ENCODE data around the gene ATAD3C. TPM values are rescaled to one million over a fixed set of nuclear protein-coding genes. Genes with fewer than 3 reads are reported as not detected.
"Not testable (repeated sequence)": the region's sequence is repeated elsewhere in the genome, so short reads cannot be mapped to it uniquely, and the experiment has no call there.

ATAD3C gene
- total and polyA plus RNA-seq, 8 donors, result 0.25 to 5.2 (median 1.1) TPM; not detected in 2

GRCh38 chr1:1463312-1463711, 13.8 kb downstream of the ATAD3C start:
- no peak for DNase-seq
- Histone ChIP-seq H3K4me3 (no peak overlapping the region), H3K9me3 (no peaks in the 10 kb centered on the region), H3K27ac (no peak overlapping the region), H3K36me3 (no peaks in the 10 kb centered on the region), H3K4me1 (no peaks in the 10 kb centered on the region), H3K27me3 (peaks cover 0 to 21% (median 0%) of the 10 kb centered on the region in 3 donors)
- WGBS, 5 donors, result 84 to 95% (median 88%) methylated on average over 7 of the region's 7 CpGs
- TF ChIP-seq POLR2AphosphoS5 (IDR thresholded peaks at IDR 0.05) (no peak), EP300 (IDR thresholded peaks at IDR 0.05) (no peak), POLR2A (IDR thresholded peaks at IDR 0.05) (no peak), CTCF (IDR thresholded peaks at IDR 0.05) (no peak)
- intact Hi-C loops (cut with DNase I; ENCODE audit: low total_unique reads), result no loop called here

DNA sequence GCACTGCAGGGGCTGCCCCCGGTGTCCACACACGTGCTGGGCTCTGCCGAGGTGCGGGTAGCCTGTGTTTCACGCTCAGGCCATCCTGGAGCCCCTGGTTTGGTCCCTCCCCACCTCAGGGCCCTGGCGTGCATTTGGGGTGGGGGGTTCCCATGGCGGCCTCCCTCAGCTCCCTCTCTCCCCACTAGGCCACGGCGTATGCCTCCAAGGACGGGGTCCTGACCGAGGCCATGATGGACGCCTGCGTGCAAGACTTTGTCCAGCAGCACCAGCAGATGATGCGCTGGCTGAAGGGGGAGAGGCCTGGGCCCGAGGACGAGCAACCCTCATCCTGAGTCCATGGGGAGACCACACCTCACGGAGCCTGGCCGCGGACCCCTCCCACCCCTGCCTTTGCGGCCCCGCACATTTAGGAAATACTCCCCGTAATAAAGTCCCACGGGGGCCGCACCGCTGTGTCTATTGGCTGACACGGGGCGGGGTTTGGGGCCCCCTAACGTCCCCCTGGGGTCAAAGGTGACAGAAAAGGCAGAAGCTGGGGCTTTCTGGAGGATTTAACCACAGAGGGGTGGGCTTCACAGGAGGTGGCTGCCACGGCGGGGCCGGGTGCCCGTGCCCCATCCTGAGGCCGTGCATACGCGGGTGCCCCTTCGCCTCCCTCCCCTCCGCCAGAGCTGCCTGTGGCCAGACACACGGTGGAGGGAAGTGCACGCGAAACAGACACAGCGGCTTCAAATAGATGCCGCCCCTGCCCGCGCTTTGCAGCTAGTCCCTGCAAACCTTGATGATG, 18.9 kb downstream of the ATAD3C start:
- H3K4me3 ChIP-seq; intact Hi-C loops (cut with DNase I; ENCODE audit: low total_unique reads); H3K36me3 ChIP-seq; H3K27me3 ChIP-seq; H3K27ac ChIP-seq; DNase-seq; H3K9me3 ChIP-seq: not testable (repeated sequence)
- H3K4me1 ChIP-seq, result peaks cover 16 to 22% (median 19%) of the 10 kb centered on the region in 4 donors
- 74 to 89% (median 84%) methylated on average over 6 to 38 of the region's 44 CpGs for WGBS, 5 donors

- Histone ChIP-seq H3K4me3 (peak overlapping the region; percentile 74 to 90 (median 84)), H3K9me3 (no peaks in the 10 kb centered on the region), H3K27me3 (no peaks in the 10 kb centered on the region), H3K36me3 (no peaks in the 10 kb centered on the region), H3K27ac (peak overlapping the region; percentile 80 to 90 (median 83)), H3K4me1 (peaks cover 21 to 34% (median 28%) of the 10 kb centered on the region in 4 donors)
- intact Hi-C loops (cut with DNase I; ENCODE audit: low total_unique reads), result no loop called here
- TF ChIP-seq EP300 (IDR thresholded peaks at IDR 0.05) (no peak), CTCF (IDR thresholded peaks at IDR 0.05) (no peak), POLR2A (IDR thresholded peaks at IDR 0.05) (no peak), POLR2AphosphoS5 (IDR thresholded peaks at IDR 0.05) (no peak)
- peak in 1 of 2 donors; percentile 66 for DNase-seq
- 12 to 16% (median 14%) methylated on average over 16 of the region's 16 CpGs for WGBS, 5 donors
Observed at GRCh38 chr1:1470626-1471388, 21.3 kb downstream of the ATAD3C start.

GRCh38 chr1:1471389-1472052, 22.0 kb downstream of the ATAD3C start, which contains the start of gene ATAD3B:
Gene ATAD3B (plus strand): TSS chr1:1471765. CDS start chr1:1471885, 120 bp downstream.
- 0 to 1% (median 0%) methylated on average over 33 to 85 of the region's 87 CpGs for WGBS, 5 donors
- intact Hi-C loops (cut with DNase I; ENCODE audit: low total_unique reads), result no loop called here
- no peaks in the 10 kb centered on the region for H3K27me3 ChIP-seq
- peaks cover 0 to 2% (median under 1%) of the 10 kb centered on the region in 4 donors for H3K36me3 ChIP-seq
- H3K4me1 ChIP-seq, result peaks cover 21 to 34% (median 28%) of the 10 kb centered on the region in 4 donors
- TF ChIP-seq POLR2AphosphoS5 (IDR thresholded peaks at IDR 0.05) (peak; percentile 68 to 95 (median 79)), CTCF (IDR thresholded peaks at IDR 0.05) (no peak)
- H3K27ac ChIP-seq, result peak within 1 kb of the TSS; percentile 80 to 90 (median 83)
- H3K4me3 ChIP-seq, result peak within 1 kb of the TSS; percentile 74 to 90 (median 84)
- peak; percentile 95 to 99 for DNase-seq
- H3K9me3 ChIP-seq, result no peaks in the 10 kb centered on the region

GRCh38 chr1:1472053-1472876, 22.8 kb downstream of the ATAD3C start:
- Histone ChIP-seq H3K4me3 (peak overlapping the region; percentile 74 to 90 (median 84)), H3K4me1 (peaks cover 21 to 34% (median 28%) of the 10 kb centered on the region in 4 donors), H3K27ac (peak overlapping the region in 4 of 5 donors; percentile 82 to 90 (median 85))
- WGBS, 5 donors, result 1 to 12% (median 4%) methylated on average over 9 to 52 of the region's 65 CpGs
- intact Hi-C loops (cut with DNase I; ENCODE audit: low total_unique reads); H3K27me3 ChIP-seq; DNase-seq; H3K36me3 ChIP-seq; H3K9me3 ChIP-seq: not testable (repeated sequence)

DNA sequence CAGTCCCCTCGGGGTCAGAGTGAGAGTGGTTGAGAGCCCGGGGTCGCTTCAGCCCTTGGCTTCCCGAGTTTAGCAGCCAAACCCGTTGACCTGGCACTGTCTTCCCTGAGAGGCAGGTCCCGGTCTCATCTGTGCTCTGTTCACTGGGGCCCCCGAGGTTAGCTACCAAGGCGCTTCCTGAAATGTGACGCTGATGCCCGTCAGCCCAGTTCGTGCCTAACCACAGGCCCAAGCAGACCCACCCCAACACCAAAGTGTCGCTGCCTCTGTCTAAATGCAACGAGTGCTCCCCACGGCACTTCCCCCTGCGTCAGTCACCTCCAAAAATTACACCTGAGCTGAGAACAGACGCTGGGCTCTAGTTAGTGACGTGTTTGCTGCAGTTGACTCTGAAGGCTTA, 26.5 kb downstream of the ATAD3C start:
- H3K4me3 ChIP-seq; H3K27ac ChIP-seq; DNase-seq; intact Hi-C loops (cut with DNase I; ENCODE audit: low total_unique reads); H3K9me3 ChIP-seq; H3K27me3 ChIP-seq: not testable (repeated sequence)
- WGBS, 5 donors, result 82 to 91% (median 87%) methylated on average over 10 to 15 of the region's 17 CpGs; no CpG with 5 or more reads in 1 of the 5 donors
- H3K36me3 ChIP-seq, result peaks cover 26 to 41% (median 38%) of the 10 kb centered on the region in 4 donors
- H3K4me1 ChIP-seq, result peaks cover 17 to 24% (median 20%) of the 10 kb centered on the region in 4 donors
